Middle frontal gyrus (tissue), 1 donor: Measurements from ENCODE around the gene TPRKB.
"Not testable (repeated sequence)": the region's sequence is repeated elsewhere in the genome, so short reads cannot be mapped to it uniquely, and the experiment has no call there.

Source experiments
- DNase-seq: peaks from one replicate; pipeline ENCODE4 v3.0.0-alpha.2; 2015; ENCODE audit warnings: low spot score; ENCODE audit errors: extremely low spot score

Gene TPRKB

DNA sequence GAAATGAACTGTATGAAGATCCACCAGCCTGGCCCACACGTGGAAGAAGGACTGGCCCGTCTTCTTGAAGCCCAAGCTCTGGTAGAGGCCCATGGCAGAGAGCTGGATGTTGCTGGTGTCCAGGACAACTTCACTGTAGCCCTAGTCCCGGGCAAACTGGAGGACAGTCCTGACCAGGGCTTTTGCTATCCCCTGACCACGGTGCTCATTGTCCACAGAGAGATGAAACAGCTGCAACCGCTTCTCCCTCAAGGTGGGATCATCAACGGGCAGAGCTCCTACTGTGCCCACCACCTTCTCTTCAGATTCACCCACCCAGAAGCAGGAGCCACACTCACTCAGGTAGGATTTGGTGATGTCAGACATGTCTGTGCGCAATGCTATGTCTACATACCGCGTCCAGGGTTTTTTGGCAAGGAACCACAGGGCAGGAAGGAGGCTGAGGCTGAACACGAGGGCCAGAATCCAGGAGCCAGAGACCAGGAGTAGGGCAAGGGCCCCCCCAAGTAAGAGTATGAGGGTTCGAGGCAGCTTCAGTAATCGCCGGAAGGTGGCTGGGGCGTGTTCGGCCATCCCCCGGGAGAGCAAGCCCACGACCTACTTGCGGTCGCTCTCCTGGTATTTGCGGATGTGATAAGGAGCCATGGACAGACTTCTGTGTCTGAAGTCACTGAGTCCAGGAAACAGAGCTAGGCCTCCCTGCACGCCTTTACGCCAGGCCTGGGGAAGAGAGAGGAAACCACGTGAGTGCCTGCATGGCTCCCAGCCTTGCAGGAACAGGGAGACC, 36.3 kb downstream of the TPRKB start:
- DNase-seq, result no peak

DNA sequence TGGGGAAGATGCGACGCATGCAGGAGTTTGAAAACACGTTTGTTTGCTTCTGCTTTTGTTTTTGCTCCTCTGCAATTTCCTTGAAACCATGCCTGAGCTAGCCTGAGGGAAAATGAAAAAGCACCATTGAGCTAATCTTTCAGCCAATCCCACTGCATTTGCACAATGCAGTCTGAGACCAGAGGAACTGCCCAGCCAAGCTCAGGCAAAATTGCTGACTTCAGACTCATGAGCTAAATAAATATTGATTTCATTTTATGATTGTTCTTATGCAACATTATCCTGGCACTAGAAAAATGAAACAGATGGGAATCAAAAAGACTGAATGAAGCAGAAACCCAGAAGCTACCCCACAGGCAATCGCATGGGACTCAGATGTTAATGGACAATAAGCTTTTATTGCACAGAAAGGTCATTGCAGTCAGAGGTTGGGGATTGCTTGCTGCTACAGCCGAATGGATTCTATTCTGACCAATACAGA, 37.0 kb downstream of the TPRKB start:
- no peak for DNase-seq

GRCh38 chr2:73699437-73699836, 37.7 kb downstream of the TPRKB start:
- no peak for DNase-seq

GRCh38 chr2:73698101-73698500, 39.0 kb downstream of the TPRKB start:
- DNase-seq, result no peak

DNA sequence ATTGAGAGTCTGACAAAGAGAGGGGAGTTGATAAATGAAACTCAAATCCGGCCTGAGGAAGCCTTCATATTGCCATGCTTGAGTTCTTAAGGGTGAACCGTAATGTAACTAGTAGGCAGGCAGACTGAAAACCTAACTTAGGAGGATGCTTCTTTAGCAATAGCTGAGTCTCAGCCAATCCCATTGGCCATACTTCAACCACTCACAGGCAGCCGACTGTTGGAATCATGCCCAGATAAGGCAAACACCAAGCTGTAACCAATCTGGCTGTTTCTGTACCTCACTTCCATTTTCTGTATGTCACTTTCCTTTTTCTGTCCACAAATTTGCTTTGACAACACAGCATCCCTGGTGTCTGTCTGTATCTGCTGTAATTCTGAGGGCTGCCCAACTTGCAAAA, 39.5 kb downstream of the TPRKB start:
- DNase-seq, result no peak

- DNase-seq, result not testable (repeated sequence)
Measured at GRCh38 chr2:73696985-73697384, 40.2 kb downstream of the TPRKB start.

DNA sequence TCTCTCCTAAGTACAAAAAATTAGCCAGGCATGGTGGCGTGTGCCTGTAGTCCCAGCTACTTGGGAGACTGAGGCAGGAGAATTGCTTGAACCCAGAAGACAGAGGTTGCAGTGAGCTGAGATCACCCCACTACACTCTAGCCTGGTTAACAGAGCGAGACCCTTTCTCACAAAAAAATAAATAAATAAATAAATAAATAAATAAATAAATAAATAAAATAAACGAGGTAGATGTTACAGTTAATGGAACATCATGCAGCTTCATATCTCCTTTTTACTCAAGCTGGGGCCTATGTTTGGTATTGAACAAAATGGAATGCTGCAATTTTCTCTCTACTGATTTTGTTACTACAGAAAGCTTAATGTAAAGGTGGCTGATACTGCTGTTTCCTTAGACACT, 40.6 kb downstream of the TPRKB start:
- DNase-seq, result not testable (repeated sequence)

GRCh38 chr2:73690372-73691088, 46.6 kb downstream of the TPRKB start:
- not testable (repeated sequence) for DNase-seq

DNA sequence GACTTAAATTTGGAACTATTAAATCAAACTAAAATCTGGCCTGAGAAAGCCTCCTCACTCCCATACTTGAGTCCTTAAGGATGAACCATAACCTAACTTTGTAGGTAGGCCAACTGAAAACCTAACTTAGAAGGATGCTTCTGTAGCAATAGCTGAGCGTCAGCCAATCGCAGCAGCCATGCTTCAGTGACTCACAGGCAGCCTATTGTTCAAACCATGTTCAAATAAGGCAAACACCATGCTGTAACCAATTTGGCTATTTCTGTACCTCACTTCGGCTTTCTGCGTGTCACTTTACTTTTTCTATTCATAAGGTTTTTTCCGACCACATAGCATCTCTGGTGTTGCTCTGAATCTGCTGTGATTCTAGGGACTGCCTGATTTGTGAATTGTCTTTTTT, 48.7 kb downstream of the TPRKB start:
- not testable (repeated sequence) for DNase-seq

DNA sequence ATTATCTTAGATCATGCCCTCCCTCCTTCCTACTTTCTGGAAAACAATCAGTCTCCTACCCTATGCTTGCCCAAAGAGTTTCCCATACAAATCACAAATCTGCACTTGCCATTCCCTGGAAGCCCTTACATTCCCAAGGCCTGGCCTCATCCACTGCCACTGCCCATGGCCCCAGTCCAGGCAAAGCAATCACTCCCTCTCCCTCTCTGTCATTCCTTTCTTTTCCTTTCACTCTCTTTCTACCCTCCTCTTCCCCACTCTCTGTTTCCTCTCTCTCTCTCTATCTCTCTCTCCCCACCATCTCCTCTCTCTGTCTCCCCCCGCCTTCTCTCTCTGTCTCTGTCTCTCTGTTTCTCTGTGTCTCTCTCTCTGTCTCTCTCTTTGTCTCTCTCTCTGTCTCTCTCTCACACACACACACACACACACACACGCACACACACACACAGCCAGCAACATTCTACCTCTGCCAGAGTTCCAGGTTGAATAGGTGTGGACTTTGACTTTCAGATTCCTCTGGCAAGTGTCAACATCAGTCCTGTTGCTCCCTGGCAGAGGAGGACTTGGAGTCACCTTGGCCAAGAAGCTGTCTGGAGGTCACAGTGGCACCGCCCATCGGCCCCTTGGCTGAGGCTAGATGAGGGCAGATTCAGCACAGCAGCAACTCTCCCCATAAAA, 51.2 kb downstream of the TPRKB start:
- DNase-seq, result no peak

GRCh38 chr2:73684905-73685304, 52.2 kb downstream of the TPRKB start:
- not testable (repeated sequence) for DNase-seq

DNA sequence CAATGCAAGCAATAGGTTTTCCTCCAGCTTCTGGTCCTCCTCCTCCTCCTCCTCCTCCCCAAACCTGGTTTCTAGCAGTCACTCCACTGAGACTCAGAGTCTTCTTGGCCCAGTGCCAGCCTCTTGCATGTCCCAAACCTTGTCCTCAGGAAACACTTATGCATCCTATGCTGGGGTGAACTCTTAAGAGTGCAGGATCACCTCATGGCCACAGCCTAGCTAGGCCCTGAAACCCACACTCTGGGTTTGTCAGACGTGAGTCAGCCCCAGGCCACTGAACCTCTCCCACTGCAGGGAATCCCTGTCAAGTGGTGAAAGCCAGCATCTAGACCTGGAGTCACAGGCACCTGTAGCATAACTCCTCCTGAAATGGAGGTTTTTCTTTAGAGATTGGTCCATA, 52.8 kb downstream of the TPRKB start:
- not testable (repeated sequence) for DNase-seq

GRCh38 chr2:73679951-73680571, 57.1 kb downstream of the TPRKB start:
- DNase-seq, result not testable (repeated sequence)
